HG02840 (cell line): ENCODE results near the gene AGFG1.

Experiments
- ATAC-seq: cut with Tn5 transposase; IDR thresholded peaks from one replicate; pipeline ENCODE4 v1.9.1; 2021; ENCODE audit warnings: mild to moderate bottlenecking, moderate library complexity, moderate number of reproducible peaks; ENCODE audit not compliant: unreplicated experiment, low FRiP score

AGFG1 gene

GRCh38 chr2:227471924-227472264, at the start of gene AGFG1:
TSS of gene AGFG1 (plus strand) at chr2:227472156. CDS start at chr2:227472422, 266 bp downstream.
- peak; percentile 93 for ATAC-seq

GRCh38 chr2:227423656-227424499, 48.1 kb upstream of the AGFG1 start:
- no peak for ATAC-seq

GRCh38 chr2:227428731-227429285, 43.1 kb upstream of the AGFG1 start:
- ATAC-seq, result no peak

GRCh38 chr2:227430639-227431038, 41.3 kb upstream of the AGFG1 start:
- ATAC-seq, result no peak

- ATAC-seq, result no peak
Measured at GRCh38 chr2:227433171-227433570, 38.8 kb upstream of the AGFG1 start.

- no peak for ATAC-seq
Measured at GRCh38 chr2:227436436-227437174, 35.4 kb upstream of the AGFG1 start.

GRCh38 chr2:227439214-227439613, 32.7 kb upstream of the AGFG1 start:
- ATAC-seq, result no peak

- ATAC-seq, result no peak
Measured at GRCh38 chr2:227442639-227443038, 29.3 kb upstream of the AGFG1 start.

GRCh38 chr2:227443889-227444568, 27.9 kb upstream of the AGFG1 start:
- ATAC-seq, result no peak

- ATAC-seq, result no peak
Measured at GRCh38 chr2:227447606-227448005, 24.4 kb upstream of the AGFG1 start.

- ATAC-seq, result no peak
Measured at GRCh38 chr2:227450311-227450841, 21.6 kb upstream of the AGFG1 start.

GRCh38 chr2:227450926-227451654, 20.9 kb upstream of the AGFG1 start:
- no peak for ATAC-seq

GRCh38 chr2:227451655-227451992, 20.3 kb upstream of the AGFG1 start:
- no peak for ATAC-seq

GRCh38 chr2:227453810-227454209, 18.1 kb upstream of the AGFG1 start:
- ATAC-seq, result no peak

GRCh38 chr2:227454323-227454860, 17.6 kb upstream of the AGFG1 start:
- ATAC-seq, result no peak

- no peak for ATAC-seq
Measured at GRCh38 chr2:227455200-227455599, 16.8 kb upstream of the AGFG1 start.

GRCh38 chr2:227456102-227456501, 15.9 kb upstream of the AGFG1 start:
- no peak for ATAC-seq

- no peak for ATAC-seq
Measured at GRCh38 chr2:227456772-227457171, 15.2 kb upstream of the AGFG1 start.

GRCh38 chr2:227460070-227460485, 11.9 kb upstream of the AGFG1 start:
- ATAC-seq, result no peak

- no peak for ATAC-seq
Measured at GRCh38 chr2:227460833-227461232, 11.1 kb upstream of the AGFG1 start.
